Dedifferentiated amniotic fluid mesenchymal stem cell (primary cell): ENCODE results near the gene POLR3C.
"Not testable (repeated sequence)": the region's sequence is repeated elsewhere in the genome, so short reads cannot be mapped to it uniquely, and the experiment has no call there.

Experiments used
- DNase-seq: peaks from one replicate; pipeline ENCODE4 v3.0.0-alpha.2; 2016; ENCODE audit errors: extremely low spot score

The POLR3C gene

DNA sequence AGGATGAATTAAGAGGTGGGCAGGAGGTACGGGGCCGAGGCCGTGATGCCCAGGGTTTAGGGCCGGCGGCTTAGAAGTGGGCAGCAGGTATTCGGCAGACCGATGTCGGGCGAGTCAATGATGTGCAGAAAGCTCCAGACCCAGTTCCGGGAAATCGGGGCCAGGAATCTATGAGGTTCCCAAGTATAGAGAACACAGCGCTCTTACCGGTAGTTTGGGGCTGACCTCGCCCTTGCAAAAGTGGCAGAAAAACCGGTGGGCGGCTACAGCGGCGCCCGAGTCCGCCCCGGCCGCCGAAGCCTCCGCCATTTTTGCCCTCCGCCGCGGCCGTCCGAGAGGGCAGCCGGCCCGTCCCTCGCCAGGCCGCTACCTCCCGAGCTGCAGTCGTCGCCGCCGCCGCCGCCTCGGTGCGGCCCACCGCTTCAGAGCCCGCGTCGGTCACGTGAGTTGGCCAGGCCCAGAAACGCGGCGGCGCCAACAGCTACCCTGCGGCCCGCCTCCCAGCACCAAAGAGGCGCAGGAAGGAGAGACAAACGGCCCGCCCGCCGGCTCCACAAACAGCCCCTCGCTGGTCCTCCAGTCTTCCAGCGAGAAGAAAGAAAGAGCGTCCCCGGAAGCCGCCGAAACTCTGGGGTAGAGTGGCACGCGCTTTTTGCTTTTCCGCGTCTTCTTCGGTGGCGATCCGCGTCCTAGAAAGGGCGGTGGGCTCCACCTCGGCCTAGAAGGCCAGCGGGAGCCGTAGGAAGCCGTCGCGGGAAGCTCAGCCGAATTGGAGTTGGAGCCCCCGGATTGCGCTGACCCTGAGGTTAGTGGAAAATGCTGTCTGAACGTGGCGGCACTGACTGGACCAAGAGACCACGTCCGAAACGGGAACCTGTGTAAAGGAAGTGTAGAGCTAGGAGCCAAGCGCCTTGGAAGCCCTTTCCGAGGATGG, at the start of gene POLR3C, which contains the start of gene RNF115:
TSS of gene POLR3C (plus strand) at position 636 of the 934 bp plus-strand sequence. CDS start 1,577 bp downstream, outside the sequence.
TSS of gene RNF115 (minus strand) at position 531 of the 934 bp plus-strand sequence. CDS start at position 309, 222 bp downstream.
- DNase-seq, result peak; percentile 86

GRCh38 chr1:145777357-145778145, 46.4 kb upstream of the POLR3C start:
- no peak for DNase-seq

DNA sequence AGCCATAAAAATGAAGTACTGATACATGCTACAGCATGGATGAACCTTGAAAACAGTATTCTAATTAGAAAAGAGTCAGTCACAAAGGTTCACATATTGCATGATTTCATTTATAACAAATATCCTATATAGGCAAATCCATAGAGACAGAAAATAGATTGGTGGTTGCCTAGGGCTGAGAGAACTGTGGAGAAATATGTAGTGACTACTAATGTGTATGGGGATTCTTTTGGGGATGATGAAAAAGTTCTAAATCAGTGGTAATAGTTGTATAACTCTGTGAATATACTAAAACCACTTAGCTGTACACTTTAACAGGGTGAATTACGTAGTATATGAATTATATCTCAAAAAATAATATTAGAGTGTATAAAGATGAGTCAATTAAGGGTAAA, 45.9 kb upstream of the POLR3C start:
- DNase-seq, result peak; percentile 67

DNA sequence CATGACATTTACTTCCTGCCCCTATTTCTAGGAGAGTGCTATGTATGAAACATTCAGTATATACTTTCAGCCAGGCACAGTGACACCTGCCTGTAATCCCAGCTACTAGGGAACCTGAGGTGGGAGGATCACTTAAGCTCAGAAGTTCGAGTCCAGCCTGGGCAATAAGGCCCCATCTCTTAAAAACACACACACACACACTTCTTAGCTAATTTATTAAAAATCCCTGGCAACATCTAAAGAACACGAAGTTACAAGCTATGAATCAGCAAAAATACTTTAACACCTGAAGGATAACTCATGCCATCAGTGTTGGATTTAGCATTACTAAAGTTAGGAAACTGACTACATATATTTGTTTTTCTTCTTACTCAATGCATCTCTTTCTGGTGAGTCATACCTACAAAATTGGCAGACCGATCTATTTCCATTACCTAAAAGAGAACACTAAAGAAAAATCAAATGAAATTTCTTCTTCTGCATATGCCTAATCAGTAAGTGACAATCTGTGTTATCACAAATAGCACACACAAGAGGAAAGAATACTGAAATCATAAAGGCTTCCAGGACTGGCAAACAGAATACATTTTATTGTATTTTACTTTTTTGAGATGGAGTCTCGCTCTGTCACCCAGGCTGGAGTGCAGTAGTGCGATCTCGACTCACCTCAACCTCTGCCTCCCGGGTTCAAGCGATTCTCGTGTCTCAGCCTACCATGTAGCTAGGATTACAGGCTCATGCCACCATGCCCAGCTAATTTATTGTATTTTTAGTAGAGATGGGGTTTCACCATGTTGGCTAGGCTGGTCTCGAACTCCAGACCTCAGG, 41.5 kb upstream of the POLR3C start:
- peak; percentile 88 for DNase-seq

GRCh38 chr1:145784409-145784808, 39.6 kb upstream of the POLR3C start:
- no peak for DNase-seq

- DNase-seq, result peak; percentile 32
Measured at GRCh38 chr1:145785547-145785946, 38.5 kb upstream of the POLR3C start.

- no peak for DNase-seq
Measured at GRCh38 chr1:145786271-145786670, 37.7 kb upstream of the POLR3C start.

GRCh38 chr1:145788580-145788979, 35.4 kb upstream of the POLR3C start:
- DNase-seq, result no peak

DNA sequence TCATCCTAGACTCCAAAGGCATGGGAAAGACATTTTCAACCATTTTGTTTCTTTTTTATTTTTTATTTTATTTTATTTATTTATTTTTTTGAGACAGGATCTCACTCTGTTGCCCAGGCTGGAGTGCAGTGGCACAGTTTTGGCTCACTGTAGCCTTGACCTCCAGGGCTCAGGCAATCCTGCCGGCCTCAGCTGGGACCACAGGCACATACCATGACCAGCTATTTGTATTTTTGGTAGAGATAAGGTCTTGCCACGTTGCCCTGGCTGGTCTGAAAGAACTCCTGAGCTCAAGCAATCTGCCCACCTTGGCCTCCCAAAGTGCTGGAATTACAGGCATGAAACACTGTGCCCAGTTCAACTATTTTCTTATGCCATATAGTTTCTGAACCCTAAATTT, 32.1 kb upstream of the POLR3C start:
- DNase-seq, result not testable (repeated sequence)

GRCh38 chr1:145792484-145792883, 31.5 kb upstream of the POLR3C start:
- no peak for DNase-seq

- DNase-seq, result no peak
Measured at GRCh38 chr1:145795257-145795881, 28.6 kb upstream of the POLR3C start.

- DNase-seq, result no peak
Measured at GRCh38 chr1:145796753-145797152, 27.2 kb upstream of the POLR3C start.

DNA sequence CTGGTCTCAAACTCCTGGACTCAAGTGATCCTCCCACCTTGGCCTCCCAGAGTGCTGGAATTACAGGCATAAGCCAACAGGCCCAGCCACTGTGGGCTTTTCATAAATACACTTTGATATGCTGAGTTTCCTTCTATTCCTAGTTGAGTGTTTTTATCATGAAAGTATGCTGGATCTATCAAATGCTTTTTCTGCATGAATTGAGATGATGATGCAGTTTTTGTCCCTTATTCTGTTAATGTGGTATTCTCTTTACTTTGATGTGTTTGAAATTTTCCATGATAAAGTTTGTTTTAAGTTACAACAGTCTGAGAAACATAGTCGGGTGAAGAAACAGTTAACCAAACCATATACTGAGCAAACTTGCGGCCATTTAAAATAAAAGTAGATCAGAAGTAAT, 24.2 kb upstream of the POLR3C start:
- no peak for DNase-seq

- no peak for DNase-seq
Measured at GRCh38 chr1:145804235-145805045, 19.6 kb upstream of the POLR3C start.

DNA sequence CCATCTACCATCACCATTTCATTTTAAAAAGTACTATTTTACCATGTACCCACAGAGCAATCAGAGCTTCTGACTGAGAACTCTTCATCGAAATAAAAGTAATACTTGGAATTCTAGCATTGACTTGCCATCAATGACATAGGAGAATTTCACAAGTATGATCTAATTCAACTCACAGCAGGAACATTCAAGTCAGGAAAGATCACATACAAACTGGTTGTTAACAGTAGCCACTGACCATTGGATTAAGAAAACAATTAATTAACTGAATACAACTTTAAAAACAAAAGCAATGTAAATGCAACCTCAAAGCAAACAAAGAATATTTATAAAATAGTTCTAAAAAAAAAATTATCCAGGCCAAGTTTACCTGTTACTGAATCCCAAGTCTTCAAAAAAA, 18.9 kb upstream of the POLR3C start:
- no peak for DNase-seq

GRCh38 chr1:145806408-145806807, 17.6 kb upstream of the POLR3C start:
- no peak for DNase-seq

GRCh38 chr1:145806844-145807243, 17.2 kb upstream of the POLR3C start:
- DNase-seq, result no peak

GRCh38 chr1:145812977-145813810, 10.8 kb upstream of the POLR3C start:
- DNase-seq, result not testable (repeated sequence)

GRCh38 chr1:145818095-145818494, 5.9 kb upstream of the POLR3C start:
- not testable (repeated sequence) for DNase-seq
